Islet of Langerhans (tissue), 1 donor: ENCODE measurements around the gene MYRIP.
A peak's percentile ranks its signal among the peaks of the same experiment; 100 is the strongest.

Source experiments
- FAIRE-seq: peaks from one replicate; lab custom pipeline; 2011; peaks lifted over from hg19 to GRCh38; lab: Jason Lieb, UNC

MYRIP gene

DNA sequence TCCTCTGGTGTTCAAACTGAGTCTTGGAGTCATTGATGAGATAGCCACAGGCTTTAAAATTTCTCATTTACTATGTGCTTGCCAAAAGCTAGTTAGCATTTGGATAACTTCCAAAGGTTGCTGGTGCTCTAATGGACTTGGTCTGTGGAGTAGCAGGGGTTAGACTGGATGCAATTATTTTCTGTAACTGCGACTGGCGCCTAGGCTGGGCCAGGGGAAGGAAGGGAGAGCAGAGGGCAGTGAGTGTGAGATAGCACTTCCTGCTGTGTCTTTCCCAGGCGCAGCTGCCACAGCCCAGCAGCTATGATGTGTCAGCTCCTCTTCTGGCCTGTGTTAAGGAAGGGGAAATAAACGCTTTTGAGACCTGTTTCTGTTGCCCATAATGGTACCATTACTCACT, 98.6 kb downstream of the MYRIP start:
- no peak for FAIRE-seq

DNA sequence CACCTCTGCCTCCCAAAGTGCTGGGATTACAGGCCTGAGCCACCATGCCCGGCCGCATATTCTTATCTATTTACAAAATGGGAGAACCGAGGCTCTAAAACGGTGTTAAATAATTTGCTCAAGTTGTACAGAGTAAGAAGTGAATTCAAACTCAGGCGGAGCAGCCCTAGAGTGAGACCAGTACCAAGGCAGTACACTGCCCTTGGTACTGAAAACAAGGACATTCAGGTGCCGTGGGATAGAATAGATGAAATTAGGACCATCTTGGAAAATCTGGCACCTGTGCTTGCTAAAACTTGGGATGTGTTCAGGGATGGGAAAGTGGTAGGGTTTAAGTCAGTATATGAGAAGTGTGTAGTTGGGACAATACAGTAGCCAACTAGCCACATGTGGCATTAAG, 100.7 kb downstream of the MYRIP start:
- no peak for FAIRE-seq

DNA sequence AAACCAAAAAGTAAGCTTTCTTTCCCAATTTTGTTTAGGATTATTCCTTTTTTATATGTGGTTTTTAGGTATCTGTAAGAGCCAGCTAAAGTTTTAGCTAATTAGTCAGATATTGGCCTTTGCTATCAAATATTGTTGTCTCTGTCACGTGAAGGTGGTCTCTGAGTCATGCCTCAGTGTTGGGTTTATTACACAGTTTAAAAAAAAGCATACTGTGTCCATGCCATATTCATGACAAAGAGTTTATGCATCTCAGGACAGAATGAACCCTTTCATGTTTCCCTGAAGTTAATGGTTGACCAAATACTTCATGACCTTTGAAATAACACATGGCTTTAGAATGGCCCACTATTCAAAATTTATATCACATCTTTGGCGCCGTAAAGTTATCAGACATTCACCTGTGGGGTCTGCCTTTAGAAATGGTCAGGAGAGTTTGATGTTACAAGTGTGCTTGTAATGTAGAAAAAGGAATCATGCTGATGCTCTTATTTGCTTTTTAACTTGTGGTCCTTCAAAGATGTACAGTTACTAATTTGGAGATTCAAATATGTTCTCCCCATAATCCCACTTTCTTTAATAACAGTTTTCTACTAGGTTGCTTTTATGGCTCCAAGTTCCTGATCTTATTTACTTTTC, 101.5 kb downstream of the MYRIP start:
- no peak for FAIRE-seq

- no peak for FAIRE-seq
Measured at GRCh38 chr3:39911465-39912309, 102.3 kb downstream of the MYRIP start.

DNA sequence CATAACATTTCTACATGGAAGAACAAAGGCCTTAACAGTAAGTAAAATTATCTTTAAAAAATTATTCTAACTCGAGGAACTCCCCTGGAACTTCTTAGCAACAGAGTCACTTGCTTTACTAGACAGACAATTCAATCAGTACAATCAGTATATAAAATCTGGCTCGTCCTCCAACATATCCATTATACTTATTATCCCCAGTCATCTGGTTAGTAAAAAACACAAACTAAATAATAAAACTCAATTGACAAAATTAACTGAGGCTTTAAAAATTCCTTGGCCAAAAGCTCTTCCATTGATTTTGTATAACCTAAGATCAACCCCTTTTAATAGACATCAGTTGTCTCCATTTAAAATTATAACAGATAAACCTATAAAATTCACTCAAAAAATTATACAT, 105.6 kb downstream of the MYRIP start:
- no peak for FAIRE-seq

GRCh38 chr3:39917065-39917773, 107.8 kb downstream of the MYRIP start:
- no peak for FAIRE-seq

DNA sequence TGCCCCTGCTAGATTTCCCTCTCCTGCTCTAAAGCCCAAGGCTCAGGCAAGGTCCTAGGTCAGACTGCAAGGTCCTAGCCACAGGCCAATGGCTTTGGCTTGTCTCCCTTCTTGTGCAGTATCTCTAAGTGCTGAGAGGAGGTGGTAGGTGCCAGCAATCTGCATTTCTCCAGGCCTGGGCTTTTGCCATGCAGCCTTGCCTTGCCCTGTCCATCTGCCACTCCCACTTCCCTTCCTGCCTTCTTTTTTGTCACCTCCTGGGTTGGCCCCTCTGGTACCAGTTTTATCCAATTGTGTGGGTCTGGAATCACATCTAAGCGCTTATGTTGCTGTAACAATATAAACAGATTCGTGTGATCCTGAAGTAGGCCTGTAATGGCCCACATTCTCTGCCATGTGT, 109.9 kb downstream of the MYRIP start:
- no peak for FAIRE-seq

DNA sequence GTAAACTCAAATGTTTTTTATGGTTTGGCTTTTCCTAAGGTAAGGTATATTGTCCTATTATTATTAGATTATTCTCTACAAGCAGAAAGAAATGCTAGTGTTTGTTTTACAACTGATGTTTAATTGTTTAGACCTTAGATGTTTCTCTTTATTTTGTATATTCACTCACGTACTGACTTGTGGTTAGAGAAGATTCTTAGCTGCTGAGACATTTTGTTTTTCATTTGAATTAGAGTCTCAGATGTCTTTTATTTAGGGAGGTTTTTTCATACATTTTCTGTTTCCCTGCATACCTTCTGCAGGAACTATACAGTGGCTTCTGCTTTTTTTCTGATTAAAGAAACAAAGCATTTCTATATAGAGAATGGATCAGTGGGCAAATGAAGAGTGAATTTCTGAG, 110.9 kb downstream of the MYRIP start:
- FAIRE-seq = peak; percentile 21

DNA sequence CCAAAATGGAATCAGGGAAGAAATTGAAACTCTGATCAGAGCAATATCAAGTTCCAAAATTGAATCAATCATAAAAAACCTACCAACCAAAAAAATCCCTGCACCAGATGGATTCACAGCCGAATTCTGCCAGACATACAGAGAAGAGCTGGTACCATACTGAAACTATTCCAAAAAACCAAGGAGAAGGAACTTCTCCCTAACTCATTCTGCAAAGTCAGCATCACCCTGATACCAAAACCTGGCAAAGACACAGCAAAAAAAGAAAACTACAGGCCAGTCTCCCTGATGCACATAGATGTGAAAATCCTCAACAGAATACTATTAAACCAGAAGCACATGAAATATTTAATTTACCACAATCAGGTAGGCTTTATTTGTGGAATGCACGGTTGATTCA, 118.1 kb downstream of the MYRIP start:
- no peak for FAIRE-seq

- no peak for FAIRE-seq
Measured at GRCh38 chr3:39933986-39934693, 124.7 kb downstream of the MYRIP start.

GRCh38 chr3:39934696-39935095, 125.3 kb downstream of the MYRIP start:
- FAIRE-seq = no peak

GRCh38 chr3:39935261-39935660, 125.9 kb downstream of the MYRIP start:
- FAIRE-seq = no peak

DNA sequence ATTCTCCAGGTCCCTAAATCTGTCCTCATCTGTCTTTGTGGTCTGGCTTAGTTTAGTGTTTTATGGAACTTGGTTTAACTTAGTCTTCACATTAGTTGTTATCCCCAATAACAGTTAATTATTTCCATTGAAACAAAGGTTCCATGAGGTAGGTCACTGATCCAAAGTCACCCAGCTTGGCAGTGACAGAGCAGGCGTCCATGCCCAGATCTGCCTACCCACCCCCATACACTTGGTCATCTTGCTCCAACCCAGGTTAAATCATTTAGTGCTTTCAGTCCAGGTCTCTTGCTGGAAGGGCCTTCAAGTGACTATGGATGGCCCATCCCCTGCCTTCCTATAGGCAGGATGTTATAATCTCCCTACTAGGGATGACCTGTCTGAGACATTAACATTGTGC, 127.4 kb downstream of the MYRIP start:
- FAIRE-seq = no peak

- no peak for FAIRE-seq
Measured at GRCh38 chr3:39937315-39937714, 127.9 kb downstream of the MYRIP start.

GRCh38 chr3:39937874-39938273, 128.5 kb downstream of the MYRIP start:
- FAIRE-seq = peak; percentile 53

DNA sequence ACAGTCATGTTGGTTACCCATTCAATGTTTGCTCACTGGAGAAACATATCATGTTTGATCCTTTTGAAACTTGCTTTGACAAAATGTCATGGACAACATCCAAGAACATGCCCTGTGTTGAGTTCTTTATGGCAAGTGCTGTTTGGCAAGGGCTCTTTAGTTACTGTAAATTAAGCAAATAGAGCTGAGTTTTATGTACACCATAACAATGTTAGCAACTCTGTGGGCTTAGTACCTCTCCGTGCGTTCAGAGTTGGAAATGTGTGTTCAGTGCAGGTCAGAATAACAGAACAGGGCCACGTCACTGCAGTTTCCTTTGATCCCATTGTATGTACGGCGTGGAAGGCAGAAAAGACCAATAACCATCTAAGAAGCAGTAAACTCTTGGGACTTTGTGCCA, 132.5 kb downstream of the MYRIP start:
- no peak for FAIRE-seq

GRCh38 chr3:39960515-39961191, 151.2 kb downstream of the MYRIP start:
- no peak for FAIRE-seq

GRCh38 chr3:39961230-39961629, 151.8 kb downstream of the MYRIP start:
- no peak for FAIRE-seq

- FAIRE-seq = no peak
Measured at GRCh38 chr3:39962581-39962980, 153.2 kb downstream of the MYRIP start.

- no peak for FAIRE-seq
Measured at GRCh38 chr3:39965461-39965860, 156.1 kb downstream of the MYRIP start.

GRCh38 chr3:39965997-39966396, 156.6 kb downstream of the MYRIP start:
- no peak for FAIRE-seq

DNA sequence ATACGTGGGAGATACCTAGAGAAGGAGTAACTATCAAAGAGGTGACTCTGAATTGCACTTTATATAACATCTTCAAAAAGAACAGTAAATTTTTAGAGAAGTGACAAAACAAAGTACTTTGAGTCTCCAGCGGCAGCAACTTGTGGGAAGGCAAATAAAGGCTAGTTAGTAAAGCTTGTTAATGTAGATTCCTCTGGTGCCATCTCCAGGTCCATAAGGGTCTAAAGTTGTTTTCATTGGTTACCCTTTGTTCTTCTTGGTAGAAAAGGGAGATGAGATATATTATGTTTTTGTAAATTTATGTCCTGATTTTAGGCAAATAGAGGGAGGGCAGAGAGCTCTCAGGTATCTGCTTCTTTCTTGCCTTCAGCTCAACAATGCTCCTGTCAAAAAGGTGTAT, 161.6 kb downstream of the MYRIP start:
- FAIRE-seq = no peak
